COLO829 (cell line): ENCODE measurements around the gene ANO2.
A peak's percentile ranks its signal among the peaks of the same experiment; 100 is the strongest.

Experiments
- DNase-seq: peaks from one replicate; pipeline ENCODE4 v3.0.0; 2012; ENCODE audit warnings: low spot score

The ANO2 gene

DNA sequence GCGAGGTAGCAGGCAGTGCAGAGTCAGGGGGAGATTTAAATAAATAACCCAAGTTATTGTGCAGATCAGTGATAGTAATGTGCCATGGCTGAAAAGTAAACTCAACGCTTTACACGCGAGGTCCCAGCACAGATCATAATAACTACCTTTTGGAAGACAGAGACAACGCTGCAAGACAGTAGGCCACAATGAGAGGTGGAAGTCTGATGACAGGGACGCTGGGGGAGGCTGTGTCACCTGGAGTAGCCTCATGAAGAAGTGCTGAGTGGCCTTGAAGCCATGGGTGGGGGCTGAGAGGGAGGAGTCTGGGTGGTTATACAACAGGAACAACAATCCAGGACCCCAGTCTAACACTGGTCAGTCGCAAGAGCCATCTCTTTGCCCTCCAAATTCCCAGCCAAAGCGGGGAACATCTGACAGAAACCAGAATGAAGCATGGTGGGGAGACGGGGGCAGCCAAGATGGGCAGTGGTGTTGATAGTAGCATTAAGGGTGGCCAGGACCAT is 28.2 kb downstream of the ANO2 start:
- DNase-seq, result no peak

DNA sequence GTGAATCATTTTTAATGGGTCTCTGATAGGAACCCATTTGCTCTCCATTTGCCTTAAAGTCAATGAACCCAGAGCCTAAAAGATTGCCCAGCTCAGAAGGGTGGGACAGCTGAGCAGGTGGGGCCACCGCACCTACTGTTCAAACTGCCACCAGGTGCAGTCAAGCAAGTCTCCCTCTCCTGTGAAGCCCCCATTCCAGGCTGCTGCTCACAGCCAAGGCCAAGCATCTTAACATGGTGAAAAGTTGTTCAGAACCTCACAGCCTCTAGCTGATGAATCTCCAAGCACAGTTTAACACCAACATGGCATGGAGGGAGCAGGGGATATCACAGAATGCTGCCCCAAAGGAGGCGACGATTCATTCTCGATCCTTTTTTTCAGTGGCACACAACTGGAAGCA is 29.5 kb downstream of the ANO2 start:
- no peak for DNase-seq

- no peak for DNase-seq
These were observed 30.5 kb downstream of the ANO2 start for GRCh38 chr12:5914387-5915149.

DNA sequence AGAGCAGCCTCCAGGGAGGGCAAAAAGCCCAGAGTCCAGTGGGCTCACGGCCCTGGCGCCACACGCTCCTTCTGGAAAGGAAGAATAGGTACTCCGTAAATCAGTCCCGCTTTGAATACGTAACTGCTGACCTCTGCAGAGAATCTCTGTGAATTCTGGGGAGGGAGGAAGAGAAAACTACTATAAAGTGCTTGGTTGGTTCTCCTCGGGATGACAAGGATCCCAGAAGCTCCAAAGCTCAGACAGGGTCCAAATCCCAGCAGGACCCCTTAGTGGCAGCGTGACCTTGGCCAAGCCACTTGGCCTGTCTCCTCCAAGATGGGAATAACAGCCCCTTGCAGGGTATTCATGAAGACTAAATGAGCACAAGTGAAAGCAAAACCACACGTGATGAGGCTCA is 31.7 kb downstream of the ANO2 start:
- no peak for DNase-seq

DNA sequence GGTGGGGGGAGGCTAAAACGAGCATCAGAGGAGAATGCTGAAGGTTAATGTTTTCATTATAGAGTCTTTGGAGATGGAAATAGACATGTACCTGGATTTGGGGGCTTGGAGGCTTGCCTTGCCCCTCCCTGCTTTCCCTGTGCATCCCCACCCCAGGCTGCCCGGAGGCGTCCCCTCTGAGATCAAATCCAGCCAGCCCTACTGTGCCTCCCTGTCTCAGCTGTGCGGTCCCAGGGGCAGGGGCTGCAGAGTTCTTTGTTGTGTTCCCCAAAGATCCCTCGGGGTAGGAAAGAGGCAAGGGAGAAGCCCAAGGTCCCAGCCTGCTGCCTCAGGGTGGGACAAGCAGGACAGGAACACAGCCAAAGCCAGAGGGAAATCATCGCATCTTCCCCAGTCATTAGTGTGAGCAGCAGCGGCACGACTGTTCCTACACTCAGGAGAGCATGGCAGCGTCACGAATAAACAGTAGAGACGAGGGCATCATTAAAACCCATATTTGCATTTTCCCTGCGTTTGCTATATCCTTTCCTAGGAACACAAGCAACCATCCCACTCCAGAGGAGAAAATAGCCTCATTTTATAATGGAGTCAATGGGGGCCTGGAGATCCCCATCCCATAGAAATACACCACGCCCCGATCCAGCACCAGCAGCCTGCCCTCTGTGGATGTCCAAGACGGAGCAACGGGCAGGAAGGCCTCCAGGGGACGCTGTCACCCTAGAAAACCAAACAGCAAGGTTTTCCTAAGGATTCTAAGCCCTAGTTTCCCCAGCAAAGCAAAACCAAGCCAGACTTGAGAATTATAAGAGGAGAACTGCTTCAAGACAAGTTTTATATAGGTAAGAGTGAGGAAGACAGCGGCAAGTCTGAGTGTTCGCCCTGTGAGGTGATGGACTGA is 32.4 kb downstream of the ANO2 start:
- peak; percentile 20 for DNase-seq

DNA sequence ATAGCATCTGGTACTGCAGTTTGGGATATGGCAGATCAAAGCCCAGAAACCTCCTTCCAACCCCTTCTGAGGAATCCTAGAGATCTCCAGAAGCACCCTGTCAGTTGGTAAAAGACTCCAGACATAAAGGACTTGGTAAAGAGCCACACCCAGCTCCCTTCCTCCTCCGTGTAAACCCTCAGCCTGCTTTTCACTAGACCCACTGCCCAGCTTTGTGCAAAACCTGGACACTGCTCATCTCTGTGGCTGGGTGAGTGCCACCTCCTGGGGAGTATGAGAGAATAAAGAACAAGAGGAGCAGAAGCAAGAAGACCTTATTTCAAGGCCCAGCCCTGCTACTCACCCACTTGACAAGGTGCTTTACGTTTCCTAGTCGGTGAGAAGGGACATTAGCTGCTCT is 33.0 kb downstream of the ANO2 start:
- DNase-seq, result no peak

DNA sequence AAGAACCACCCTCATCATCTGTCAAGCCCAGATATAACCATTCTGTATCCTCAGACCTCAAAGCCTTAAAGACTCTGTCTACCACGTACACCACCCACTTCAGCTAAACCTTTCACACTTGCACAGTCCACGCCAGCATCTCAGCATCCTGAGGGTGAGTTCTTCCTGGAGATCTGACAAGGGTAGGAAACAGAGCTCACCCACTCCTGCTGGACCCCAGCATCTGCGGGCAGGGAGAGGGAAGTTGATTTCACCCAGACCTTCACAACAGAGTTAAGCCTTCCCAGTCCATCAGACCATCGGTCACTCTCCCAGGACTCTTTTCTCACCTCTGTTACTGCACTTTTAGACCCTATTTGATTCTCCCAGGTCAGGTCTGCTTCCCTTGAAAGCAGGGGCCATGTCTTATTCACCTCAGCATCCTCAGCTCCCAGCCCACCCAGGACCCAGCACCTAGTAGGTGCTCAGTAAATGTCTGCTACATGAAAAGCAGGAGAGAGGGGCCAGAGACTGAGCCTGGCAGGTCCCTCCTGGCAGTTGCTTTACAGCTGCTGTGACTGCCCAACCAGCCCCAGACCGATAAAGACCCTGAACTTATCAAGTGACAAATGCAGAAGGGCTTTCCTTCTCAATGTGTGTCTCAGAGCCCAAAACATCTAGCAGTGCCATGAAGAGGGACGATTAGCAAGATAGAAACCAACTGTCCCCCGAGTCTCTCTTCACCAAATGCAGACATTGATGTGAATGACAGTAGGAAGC is 34.1 kb downstream of the ANO2 start:
- no peak for DNase-seq

- DNase-seq, result no peak
These were observed 35.5 kb downstream of the ANO2 start for GRCh38 chr12:5909560-5909959.

DNA sequence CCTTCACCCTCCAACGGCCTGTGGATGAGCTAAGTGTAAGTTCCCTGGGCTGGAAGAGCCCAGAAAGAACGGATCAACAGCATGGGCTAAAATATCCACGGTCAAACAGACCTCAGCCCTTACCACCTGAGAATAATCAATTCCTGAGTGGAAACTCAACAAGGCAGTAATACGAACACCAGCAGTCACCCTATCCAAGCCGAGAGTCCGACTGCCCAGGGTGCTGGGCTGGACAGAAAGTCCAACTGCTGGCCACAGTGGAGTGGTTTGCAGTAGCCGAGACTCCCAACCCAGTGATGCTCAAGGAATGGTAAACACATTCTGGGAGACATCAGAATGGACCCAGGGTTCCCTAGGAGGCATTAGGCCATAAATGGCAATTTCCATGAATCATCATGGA is 36.8 kb downstream of the ANO2 start:
- DNase-seq, result no peak

GRCh38 chr12:5907807-5908206 is 37.3 kb downstream of the ANO2 start:
- DNase-seq, result no peak

DNA sequence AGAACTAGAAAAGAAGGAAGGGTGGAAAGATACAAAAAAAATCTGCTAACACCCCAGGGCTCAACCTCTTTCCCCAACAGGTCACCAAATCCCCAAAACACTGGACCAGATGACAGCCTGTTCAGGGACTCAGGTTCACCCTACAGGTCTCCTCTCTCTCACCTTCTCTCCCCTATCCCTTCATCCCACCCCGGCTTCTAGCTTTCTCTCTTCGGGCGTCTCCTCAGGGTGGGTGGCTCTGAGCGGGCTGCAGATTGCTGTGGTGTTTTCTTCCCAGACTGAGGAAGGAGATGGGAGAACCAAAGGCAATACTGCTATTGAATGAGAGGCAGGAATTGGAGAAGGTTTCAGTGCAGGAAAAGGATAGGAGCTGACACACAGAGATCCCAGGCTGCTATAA is 39.3 kb downstream of the ANO2 start:
- no peak for DNase-seq

DNA sequence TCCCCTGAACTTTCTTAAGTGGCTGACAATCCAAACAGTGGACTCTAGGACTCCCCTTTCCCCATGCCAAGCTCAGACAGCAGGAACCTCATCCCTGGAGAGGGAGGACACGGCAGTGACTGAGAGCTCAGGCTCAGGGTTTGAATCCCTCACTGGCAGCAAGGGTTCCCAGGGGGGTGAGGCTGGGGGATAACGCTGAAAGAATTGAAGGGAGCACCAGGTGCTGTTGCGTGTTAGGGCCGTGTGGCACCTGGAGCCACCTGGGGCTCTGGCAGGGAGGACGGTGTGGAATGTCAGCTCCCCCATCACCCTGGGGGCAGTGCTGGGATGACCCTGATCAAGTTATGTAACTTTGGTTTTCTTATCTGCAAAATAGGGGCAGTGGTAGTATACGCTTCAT is 40.1 kb downstream of the ANO2 start:
- no peak for DNase-seq

DNA sequence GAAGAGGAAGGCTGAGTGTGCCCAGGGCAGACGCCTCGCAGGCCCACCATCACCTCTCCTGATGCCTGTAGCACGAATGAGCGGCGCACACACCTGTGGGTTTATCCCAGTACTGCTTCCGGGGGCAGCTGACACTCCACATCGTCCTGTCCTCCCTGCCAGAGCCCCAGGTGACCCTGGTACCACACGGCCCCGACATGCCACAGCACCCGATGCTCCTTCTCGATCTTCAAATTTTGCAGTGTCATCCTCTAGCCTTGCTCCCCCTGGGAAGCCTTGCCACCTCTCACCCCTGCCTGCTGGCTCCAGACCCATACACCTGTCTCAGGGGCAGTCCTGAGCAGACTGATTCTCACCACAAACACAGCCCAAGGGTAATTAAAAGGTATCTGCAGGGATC is 40.6 kb downstream of the ANO2 start:
- DNase-seq, result no peak

DNA sequence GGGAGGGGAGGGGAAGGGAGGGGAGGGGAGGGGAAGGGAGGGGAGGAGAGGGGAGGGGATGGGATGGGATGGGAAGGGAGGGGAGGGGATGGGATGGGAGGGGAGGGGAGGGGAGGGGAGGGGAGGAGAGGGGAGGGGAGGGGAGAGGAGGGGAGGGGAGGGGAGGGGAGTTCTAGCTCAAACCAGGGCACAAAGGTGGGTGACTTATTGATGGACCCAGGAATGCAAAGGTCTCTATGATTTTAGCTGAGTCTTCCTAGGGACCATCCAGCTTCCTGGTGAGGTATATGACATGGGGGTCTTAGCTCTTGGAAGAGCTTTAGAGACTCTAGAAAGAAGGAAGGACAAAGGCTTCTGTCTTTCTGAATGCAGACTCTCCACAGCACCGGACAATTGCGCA is 42.3 kb downstream of the ANO2 start:
- no peak for DNase-seq

DNA sequence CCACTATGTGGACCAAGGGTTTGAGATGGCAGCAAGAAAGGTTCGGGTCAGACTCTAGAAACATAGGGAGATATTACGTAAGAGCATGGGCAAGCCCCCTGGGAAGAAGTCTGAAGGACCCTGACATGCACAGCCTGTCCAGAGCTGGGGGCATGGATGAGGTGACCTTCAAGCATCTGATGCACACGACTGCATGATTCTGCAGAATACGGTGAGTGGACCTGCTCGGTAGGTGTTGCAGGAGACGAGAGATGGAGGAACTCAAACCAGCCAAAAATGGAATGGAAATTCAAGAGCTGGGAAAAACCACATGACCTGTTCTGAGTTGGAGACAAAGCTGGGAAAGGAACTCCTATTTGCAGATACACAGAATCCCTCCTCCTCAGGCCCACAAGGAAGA is 43.6 kb downstream of the ANO2 start:
- DNase-seq, result no peak

GRCh38 chr12:5900533-5901205 is 44.4 kb downstream of the ANO2 start:
- DNase-seq, result no peak

DNA sequence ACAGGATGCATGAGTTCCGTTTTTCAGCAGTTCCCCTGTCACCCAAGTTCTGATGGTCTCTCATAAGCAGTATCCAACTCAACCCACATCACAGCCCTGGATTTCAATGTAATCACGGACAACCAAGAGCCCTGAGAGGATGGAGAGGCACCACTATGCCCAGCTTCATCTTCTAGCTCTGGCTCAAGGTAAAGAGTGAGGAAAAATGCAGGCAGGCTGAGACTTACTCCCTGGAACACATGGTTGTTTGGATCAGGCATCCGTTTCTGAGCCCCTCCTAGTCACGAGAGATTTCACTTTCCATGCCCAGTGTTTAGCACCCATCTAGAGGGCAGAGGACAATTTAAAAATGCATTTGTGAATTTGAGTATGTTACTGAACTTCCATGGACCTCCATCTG is 45.0 kb downstream of the ANO2 start:
- no peak for DNase-seq

DNA sequence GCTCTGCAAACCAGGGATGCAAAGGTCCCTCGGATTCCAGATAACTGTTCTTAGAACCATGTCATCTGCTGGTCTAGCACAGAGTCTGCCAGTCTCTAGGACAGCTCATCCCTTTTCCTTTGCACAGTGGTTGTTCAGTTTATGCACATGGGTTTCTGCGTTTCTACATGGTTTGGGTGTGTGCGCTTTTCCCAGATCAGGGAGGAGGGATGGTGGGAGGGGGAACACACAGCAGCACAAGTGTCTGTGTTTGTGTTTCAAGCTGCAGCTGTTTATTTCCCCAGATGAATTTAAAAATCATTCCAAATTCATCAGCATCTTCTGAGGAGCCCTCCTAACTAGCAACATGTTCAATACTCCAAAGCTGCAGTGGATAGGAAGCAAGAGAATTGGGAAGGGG is 45.4 kb downstream of the ANO2 start:
- DNase-seq, result no peak

GRCh38 chr12:5898874-5899273 is 46.2 kb downstream of the ANO2 start:
- DNase-seq, result no peak

- no peak for DNase-seq
These were observed 55.5 kb downstream of the ANO2 start for GRCh38 chr12:5889381-5890047.

GRCh38 chr12:5888816-5889315 is 56.2 kb downstream of the ANO2 start:
- no peak for DNase-seq
